HG03159 (cell line): Measurements from ENCODE around the gene CAMSAP2.
"Not testable (repeated sequence)": the region's sequence is repeated elsewhere in the genome, so short reads cannot be mapped to it uniquely, and the experiment has no call there.

Experiments
- ATAC-seq: cut with Tn5 transposase; IDR thresholded peaks from one replicate; pipeline ENCODE4 v1.9.1; 2021; ENCODE audit warnings: mild to moderate bottlenecking, moderate library complexity; ENCODE audit not compliant: unreplicated experiment

CAMSAP2 gene

GRCh38 chr1:200780545-200781369, 42.1 kb downstream of the CAMSAP2 start:
- no peak for ATAC-seq

- no peak for ATAC-seq
These were observed 45.2 kb downstream of the CAMSAP2 start for GRCh38 chr1:200783926-200784325.

- ATAC-seq = no peak
These were observed 45.9 kb downstream of the CAMSAP2 start for GRCh38 chr1:200784576-200784975.

GRCh38 chr1:200786788-200787187, 48.1 kb downstream of the CAMSAP2 start:
- ATAC-seq = no peak

- no peak for ATAC-seq
These were observed 49.2 kb downstream of the CAMSAP2 start for GRCh38 chr1:200787896-200788387.

- ATAC-seq = not testable (repeated sequence)
These were observed 52.3 kb downstream of the CAMSAP2 start for GRCh38 chr1:200791012-200791411.

- no peak for ATAC-seq
These were observed 55.0 kb downstream of the CAMSAP2 start for GRCh38 chr1:200793677-200794076.

GRCh38 chr1:200794506-200795065, 55.9 kb downstream of the CAMSAP2 start:
- ATAC-seq = no peak

GRCh38 chr1:200795156-200795555, 56.5 kb downstream of the CAMSAP2 start:
- no peak for ATAC-seq

- ATAC-seq = no peak
These were observed 63.3 kb downstream of the CAMSAP2 start for GRCh38 chr1:200802042-200802441.

- ATAC-seq = peak; percentile 79
These were observed 64.3 kb downstream of the CAMSAP2 start for GRCh38 chr1:200802865-200803512.

GRCh38 chr1:200805719-200806118, 67.0 kb downstream of the CAMSAP2 start:
- no peak for ATAC-seq

- no peak for ATAC-seq
These were observed 70.2 kb downstream of the CAMSAP2 start for GRCh38 chr1:200808846-200809245.

- no peak for ATAC-seq
These were observed 73.0 kb downstream of the CAMSAP2 start for GRCh38 chr1:200811704-200812103.

- ATAC-seq = not testable (repeated sequence)
These were observed 78.0 kb downstream of the CAMSAP2 start for GRCh38 chr1:200816624-200817224.

GRCh38 chr1:200818248-200818647, 79.6 kb downstream of the CAMSAP2 start:
- ATAC-seq = no peak

- no peak for ATAC-seq
These were observed 81.0 kb downstream of the CAMSAP2 start for GRCh38 chr1:200819726-200820125.

GRCh38 chr1:200831091-200831490, 92.4 kb downstream of the CAMSAP2 start:
- ATAC-seq = no peak

GRCh38 chr1:200834383-200834782, 95.7 kb downstream of the CAMSAP2 start:
- no peak for ATAC-seq

- ATAC-seq = no peak
These were observed 97.5 kb downstream of the CAMSAP2 start for GRCh38 chr1:200836213-200836612.

GRCh38 chr1:200837931-200838571, 99.4 kb downstream of the CAMSAP2 start:
- ATAC-seq = no peak
